GM10847 (cell line): Measurements from ENCODE around the gene TRIP12.

ENCODE experiments used
- POLR2A ChIP-seq: IDR thresholded peaks from 2 replicates; pipeline ENCODE4 v1.6.1; 2011; ENCODE audit not compliant: insufficient read length; ENCODE audit errors: extremely low read depth

The TRIP12 gene

DNA sequence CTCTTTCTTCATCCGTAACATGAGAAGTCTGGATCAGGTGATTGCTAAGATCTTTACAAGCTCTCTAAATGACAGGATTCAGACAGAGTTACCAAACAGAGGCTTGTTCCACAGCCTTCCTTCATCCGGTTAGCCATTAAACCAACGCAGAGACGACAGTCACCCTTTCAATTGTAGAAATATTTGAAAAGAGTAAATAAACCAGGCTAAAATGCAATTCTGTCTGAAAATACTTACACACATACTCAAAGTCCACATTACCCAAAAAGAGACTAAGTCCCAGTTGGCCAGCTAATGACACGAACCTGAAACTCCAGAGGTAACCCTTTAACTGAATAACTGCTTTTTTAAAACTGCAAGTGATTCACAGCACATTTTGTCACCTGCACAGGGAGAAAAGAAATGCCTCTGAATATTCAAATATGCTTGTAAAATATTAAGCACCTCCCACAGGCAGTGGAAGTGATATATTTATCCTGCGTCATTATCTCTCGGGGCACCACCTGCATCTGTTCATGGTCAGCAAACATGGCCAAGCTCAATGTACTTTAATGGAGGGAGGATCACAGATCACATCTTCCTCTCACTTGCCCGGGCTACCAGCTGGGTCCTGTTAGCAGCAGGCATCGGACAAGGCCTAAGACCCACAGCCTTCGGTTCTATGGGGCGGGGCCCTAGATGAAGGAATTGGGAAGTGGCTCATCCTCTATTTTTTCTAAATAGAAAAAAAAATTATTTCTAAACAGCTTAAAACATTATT is 168.7 kb downstream of the TRIP12 start:
- TF ChIP-seq POLR2A, result no peak

DNA sequence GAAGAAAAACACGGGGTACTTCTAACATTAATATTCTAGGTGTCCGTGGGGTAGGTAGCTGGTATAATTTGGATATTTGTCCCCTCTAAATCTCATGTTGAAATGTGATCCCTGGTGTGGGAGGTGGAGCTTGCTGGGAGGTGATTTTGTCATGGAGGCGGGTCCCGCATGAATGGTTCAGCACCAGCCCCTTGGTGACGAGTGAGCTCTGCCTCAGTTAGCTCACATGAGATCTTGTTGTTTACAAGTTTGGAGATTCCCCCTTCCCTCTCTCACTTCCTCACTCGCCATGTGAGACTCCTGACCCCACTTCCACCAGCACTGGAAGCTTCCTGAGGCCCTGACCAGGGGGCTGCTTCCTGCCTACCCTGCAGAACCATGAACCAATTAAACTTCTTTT is 172.0 kb downstream of the TRIP12 start:
- no peak for TF ChIP-seq POLR2A

DNA sequence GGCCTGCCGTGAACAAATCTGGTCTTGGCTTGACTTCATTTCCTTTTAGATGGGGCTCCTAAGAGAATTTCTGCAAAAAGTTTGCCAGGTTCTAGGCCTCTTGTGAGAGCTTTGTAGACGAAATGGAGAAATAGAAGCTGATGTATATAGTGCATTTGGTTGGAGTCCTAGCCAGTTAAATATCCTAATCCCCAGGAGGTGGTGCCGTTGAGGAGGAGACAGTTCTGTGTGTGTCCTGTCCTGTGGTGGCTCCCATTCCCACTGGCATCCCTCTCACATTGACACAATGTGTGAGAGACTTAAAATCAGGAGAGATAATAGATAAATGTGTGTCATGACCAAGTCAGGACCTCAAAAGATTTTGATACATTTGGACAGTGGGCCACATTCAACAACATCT is 172.9 kb downstream of the TRIP12 start:
- no peak for TF ChIP-seq POLR2A

DNA sequence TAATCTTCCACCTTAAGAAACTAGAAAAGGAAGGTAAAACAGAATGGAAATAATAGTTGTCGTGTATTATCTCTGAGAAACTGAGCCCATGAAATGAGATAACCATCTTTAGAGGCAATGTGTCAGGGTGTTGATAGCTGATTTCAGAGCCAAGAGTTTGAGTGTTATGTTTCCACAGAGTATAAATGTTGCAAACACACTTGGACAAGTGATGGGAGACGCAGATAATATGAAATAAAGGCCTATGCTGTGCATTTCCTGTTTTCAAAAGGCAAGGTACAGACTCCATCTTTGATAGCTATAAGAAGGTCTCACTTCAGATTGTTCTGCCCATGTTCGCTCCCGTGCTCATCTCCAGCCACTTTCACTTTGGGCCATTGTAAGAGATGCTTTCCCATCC is 181.5 kb downstream of the TRIP12 start:
- TF ChIP-seq POLR2A, result no peak

DNA sequence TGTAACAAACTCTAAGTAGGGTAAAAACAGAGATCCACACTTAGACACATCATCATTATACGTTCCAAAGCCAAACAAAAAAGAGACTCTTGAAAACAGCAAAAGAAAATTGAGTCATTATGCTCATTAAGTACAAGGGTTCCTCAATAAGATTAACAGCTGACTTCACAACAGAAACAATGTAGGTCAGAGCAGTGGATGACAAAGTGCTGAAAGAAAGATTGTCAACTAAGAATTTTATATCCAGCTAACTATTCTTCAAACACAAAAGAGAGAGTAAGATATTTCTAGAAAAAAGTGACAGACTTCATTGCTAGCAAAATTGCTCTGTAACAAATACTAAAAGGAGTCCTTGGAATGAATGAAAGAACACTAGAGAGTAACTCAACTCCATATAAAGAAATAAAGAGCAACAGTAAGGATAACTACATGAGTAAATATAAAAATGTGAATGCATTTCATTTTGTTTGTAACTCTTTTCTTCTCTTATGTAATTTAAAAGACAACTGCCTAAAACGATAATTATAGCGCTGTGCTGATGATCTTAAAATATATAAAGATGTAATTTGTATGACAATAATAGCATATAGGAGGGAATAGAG is 183.7 kb downstream of the TRIP12 start:
- no peak for TF ChIP-seq POLR2A

DNA sequence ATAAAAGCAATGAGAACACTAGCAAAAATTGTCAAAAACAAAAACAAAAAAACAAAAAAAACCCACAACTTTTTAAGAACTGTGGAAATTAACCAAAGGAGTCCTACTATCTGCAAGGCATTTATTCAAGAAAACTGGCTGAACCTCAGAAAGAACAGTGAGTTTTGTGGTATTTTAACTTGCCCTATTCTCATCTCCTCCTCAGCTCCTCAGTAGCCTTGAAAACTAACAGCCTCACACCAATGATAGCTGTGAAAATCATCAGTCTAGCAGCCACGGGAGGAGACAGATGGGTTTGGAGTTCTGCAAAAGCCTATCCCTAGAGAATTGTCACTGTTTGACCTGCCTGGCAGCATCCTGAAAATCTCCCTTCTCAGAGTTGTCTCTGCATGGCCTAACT is 187.4 kb downstream of the TRIP12 start:
- no peak for TF ChIP-seq POLR2A

DNA sequence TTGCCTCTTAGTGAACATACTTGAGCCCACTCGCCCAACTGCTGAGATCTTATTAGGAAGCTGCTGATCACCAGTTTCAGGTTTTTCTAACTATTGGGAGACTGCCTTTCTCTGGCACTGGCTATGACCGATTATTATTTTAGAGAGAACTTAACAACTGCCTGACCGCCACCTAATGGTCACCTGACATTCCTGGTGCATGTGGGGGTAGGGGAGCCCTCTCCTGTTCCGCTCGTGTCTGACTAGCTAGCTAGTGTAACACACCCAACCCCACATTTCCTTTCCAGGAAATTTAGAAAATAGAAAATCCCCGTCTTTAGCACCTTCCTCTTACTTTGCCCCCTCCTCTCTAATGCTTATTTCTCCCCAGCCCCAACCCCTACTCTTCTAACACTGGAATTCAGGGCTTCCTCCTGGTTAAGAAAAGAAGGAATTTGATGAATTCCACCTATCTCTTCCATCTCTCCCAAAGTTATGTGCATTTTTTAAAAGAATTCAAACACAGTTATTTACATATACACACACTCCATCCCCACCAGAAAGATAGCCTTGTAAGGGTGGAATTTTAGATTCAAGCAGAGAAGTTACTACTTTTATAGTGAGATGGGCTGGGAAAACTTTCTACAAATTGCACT is 188.1 kb downstream of the TRIP12 start:
- TF ChIP-seq POLR2A, result no peak

DNA sequence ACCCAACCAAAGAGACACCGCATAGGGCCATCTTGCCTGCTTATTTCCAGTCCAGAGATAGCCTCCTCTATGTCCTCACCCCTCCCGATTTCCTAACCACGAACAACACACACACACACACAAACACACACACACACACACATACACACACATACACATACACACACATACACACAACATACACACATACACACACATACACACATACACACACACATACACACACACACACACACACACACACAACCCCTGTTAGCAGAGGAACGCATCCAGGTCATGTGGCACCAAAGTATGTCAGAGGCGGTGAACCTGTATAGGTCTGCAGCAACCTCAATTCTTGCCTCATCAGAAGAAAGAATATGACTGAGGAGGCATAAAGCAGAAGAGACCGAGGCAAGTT is 188.9 kb downstream of the TRIP12 start:
- TF ChIP-seq POLR2A, result no peak

DNA sequence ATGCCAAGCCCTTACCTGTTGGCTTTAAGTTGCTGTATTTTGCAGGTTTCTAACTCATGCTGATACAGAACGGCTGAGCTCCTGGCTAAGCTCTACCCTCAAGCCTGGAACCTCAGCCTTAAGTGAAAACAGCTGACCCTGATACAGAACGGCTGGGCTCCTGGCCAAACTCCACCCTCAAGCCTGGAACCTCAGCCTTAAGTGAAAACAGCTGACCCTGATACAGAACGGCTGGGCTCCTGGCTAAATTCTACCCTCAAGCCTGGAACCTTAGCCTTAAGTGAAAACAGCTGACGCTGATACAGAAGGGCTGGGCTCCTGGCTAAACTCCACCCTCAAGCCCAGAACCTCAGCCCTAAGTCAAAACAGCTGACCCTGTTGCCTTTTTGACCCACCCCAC is 189.9 kb downstream of the TRIP12 start:
- no peak for TF ChIP-seq POLR2A

DNA sequence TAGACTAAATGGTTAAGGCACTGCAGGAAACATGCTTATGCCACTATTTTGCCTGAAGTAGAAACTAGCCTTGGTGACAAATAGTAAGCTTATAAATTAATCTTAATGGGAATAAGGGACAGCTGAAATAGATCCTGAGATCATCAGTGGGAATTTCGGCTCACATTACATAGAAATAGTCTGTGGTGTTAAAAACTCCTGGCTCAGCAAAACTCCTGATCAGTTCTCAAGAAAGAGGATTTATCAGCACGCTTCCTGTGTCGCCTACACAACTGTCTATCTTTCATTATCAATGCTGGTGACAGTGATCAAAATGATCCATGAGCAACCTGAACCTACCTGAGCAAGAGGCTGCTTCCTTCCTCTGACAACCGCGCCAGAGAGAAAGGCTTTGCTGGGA is 190.4 kb downstream of the TRIP12 start:
- no peak for TF ChIP-seq POLR2A

DNA sequence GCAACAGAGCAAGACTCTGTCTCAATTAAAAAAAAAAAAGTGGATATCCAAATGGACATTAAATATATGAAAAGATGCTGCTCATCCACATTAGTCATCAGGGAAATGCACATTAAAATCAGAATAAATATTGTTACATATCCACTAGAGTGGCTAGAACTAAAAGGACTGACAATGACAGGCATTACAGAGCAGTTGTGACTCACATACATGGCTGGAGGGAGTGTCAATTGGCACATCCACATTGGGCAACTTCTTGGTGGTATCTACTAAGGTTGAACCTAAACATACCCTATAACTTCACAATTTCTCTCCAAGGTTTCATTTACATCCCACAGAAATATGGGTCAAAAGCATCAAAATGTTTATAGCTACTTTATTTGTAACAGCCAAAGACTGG is 193.4 kb downstream of the TRIP12 start:
- no peak for TF ChIP-seq POLR2A

DNA sequence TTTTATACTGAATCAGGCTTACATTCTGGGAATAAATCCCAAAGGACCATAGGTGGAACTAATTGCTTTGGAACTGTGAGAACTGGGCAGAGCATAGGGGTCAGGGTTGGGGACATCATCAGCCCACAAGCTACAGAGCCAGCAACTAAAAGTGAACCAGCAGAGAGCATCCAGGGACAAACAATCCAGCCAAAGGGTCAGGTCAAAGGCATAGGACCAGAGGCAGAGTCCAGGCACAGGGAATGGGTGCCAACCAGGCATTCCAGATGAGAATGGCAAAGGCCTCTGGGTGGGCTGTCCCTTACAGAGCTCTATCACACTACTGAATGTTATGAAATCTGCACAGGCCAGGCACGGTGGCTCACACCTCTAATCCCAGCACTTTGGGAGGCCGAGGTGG is 195.2 kb downstream of the TRIP12 start:
- no peak for TF ChIP-seq POLR2A

DNA sequence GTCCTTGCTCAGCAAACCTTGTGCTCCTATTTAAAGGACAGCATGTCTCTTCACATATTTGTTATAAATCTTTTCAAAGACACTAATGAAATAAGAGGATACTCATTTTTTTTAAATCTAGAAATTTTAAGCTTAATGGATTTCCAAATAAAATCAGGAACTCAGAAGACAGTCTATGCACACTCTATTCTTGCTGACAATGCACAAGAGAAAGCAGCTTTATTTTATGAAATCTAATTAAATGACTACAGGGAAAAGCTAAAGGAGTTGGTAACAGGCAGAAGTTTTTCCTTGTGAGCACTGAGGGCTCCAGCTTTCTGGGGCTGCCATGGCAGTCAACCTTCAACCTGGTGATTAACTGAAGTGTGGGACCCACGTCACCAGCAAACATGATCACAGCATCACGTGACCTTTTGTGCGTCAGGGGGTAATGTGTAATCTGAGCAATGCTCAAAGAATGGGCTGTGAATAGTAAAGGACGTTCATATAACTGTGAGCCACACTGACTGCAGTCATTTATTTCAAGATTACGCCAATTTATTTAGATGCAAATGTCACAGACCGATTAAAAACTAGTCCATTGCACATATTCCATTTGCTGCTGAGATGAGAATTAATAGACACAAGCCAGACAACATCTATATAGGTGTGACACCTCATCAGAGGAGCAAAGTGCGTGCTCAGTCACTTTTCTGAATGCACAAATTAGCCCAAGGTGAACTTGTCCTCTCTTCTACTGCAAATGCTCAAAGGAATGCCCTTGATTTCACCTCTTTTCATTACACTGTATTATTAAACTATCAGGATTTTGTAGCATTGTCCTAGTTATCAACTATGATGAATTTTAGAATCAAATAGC is 195.9 kb downstream of the TRIP12 start:
- TF ChIP-seq POLR2A, result no peak

DNA sequence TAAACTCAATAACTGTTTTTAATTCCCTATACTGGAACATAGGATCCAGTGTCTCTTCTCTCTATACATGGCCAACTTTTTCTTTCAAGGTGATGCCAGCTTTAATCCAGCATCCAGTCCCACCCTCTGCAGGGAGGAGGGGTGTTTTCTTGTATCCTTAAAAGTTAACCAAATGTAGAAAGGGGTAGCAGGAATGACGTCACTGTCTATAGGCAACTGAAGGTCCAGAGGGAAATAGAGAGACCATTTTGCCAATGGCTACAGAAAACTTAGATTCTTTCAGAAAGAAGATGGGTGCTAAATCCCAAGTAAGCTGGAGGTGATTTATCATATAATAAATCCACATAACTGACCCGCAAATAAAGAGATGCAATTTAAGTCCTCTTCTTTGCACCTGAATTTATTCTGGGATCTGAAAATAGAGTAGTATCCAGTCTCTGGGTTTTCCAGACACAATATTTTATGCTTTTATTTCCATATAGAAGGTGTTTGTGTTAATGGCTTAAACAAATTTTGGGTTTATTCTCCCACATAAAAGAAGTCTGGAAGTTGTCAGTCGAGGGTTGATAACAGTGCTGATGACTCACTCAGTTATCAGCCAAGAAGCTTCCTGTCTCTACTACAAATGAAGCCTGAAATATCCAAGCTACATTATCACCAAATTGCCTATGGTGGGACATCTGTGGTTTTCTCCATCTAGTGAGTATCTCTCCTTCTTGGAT is 201.7 kb downstream of the TRIP12 start:
- TF ChIP-seq POLR2A, result no peak

DNA sequence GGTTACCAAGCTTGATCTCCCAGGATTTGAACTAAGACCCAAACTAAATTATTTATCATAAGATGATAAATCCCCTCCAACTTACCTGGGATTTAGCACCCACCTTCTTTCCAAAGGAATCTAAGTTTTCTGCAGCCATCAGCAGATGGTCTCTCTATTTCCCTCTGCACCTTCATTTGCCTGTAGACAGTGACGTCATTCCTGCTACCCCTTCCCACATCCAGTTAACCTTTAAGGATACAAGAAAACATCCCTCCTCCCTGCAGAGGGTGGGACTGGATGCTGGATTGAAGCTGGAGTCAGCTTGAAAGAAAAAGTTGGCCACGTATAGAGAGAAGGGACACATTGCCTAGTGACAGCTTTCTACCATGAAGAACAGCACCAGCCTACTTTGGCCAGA is 203.8 kb downstream of the TRIP12 start:
- no peak for TF ChIP-seq POLR2A
